Measurements from ENCODE around the gene FZD8.

- TF ChIP-seq CTCF (optimal IDR thresholded peaks at IDR 0.05 in 1 of 3, IDR thresholded peaks at IDR 0.05 in 1 of 3, conservative IDR thresholded peaks at IDR 0.05 in 1 of 3; ENCODE audit: extremely low read depth in 1 of 3, insufficient read depth in 2 of 3, low read length in 3 of 3), result peak in 1 of 3 experiments; percentile 10
- no peak for TF ChIP-seq EZH2 (IDR thresholded peaks at IDR 0.05; ENCODE audit: low read length)
Observed at GRCh38 chr10:35640951-35641675, 983 bp downstream of the FZD8 start.

Data from keratinocyte (primary cell).